Suprapubic skin (tissue), 4 donors: Measurements from ENCODE around the gene ZDHHC11B. TPM values are rescaled to one million over a fixed set of nuclear protein-coding genes. Genes with fewer than 3 reads are reported as not detected.

Experiments
- DNase-seq, 2 donors: peaks; one replicate each; pipeline ENCODE4 v3.0.0-alpha.2; 2019; ENCODE audit warnings: low spot score in 2 of 2
- H3K27ac ChIP-seq: fragments of 200-600 bp; sonication (generic); one replicate; pipeline ENCODE4 v1.5.1; 2019
- H3K27me3 ChIP-seq: fragments of 200-600 bp; sonication (generic); one replicate; pipeline ENCODE4 v1.5.1; 2019
- H3K36me3 ChIP-seq: fragments of 200-600 bp; sonication (generic); one replicate; pipeline ENCODE4 v1.5.1; 2019
- H3K4me1 ChIP-seq: fragments of 200-600 bp; sonication (generic); one replicate; pipeline ENCODE4 v1.5.1; 2019
- H3K4me3 ChIP-seq: fragments of 200-600 bp; sonication (generic); one replicate; pipeline ENCODE4 v1.5.1; 2019; ENCODE audit warnings: mild to moderate bottlenecking
- H3K9me3 ChIP-seq: fragments of 200-600 bp; sonication (generic); one replicate; pipeline ENCODE4 v1.5.1; 2019
- EP300 ChIP-seq: sonication (generic); formaldehyde crosslinking; IDR thresholded peaks from one replicate; pipeline ENCODE4 v1.6.1; 2017; ENCODE audit warnings: antibody characterized with exemption
- POLR2A ChIP-seq, 2 donors: fragments of 450-650 bp; IDR thresholded peaks; one replicate each; pipeline ENCODE4 v1.6.1; 2017; ENCODE audit warnings: antibody characterized with exemption in 2 of 2, mild to moderate bottlenecking in 2 of 2, moderate library complexity in 2 of 2
- POLR2AphosphoS5 ChIP-seq, 3 donors: sonication (generic); formaldehyde crosslinking; IDR thresholded peaks; one replicate each; pipeline ENCODE4 v1.6.1; 2017; ENCODE audit warnings: antibody characterized with exemption in 3 of 3
- WGBS: methylation state at CpG from one replicate; pipeline ENCODE4 v1.1.5; 2018; 5-methylcytosine and 5-hydroxymethylcytosine counted together
- total RNA-seq, 4 donors: library from RNA; depleted of rRNA; stranded (reverse); fragments of >200 nt; gene quantifications; one replicate each; pipeline ENCODE4 v1.1.0, GENCODE V29; 2016
- TF ChIP-seq, protein P1 (sequence below), 2 donors: fragments of 200-600 bp in 1 of 2; fragments of 450-650 bp in 1 of 2; sonication (generic) in 1 of 2; IDR thresholded peaks; one replicate each; pipeline ENCODE4 v1.5.1; 2016 to 2019; ENCODE audit warnings: antibody characterized with exemption in 2 of 2, mild to moderate bottlenecking in 1 of 2, moderate library complexity in 1 of 2

The ZDHHC11B gene
- total RNA-seq, 4 donors from 2014 or later: 9.3 to 35.2 (median 19.4) TPM

DNA sequence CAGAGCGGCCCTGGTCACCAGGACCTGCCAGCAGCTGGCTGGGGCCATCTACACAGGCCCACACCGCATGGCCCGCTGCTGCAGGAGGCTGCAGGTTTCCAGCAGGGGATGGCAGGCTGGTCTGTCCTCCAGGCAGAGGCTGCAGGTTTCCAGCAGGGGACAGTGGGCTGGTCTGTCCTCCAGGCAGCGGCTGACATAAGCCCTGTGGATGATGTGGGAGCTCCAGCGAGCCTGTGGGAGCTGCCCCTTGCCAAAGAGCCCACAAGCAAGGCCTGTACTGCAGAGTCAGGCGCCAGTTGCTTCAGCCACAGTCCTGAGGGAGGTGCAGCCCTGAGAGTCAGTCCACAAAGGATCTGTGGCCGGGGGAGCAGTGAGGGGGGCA is 109.9 kb downstream of the ZDHHC11B start:
- Histone ChIP-seq H3K36me3 (no peaks in the 10 kb centered on the region), H3K27ac (no peak overlapping the region), H3K4me1 (peaks cover 42% of the 10 kb centered on the region), H3K27me3 (no peaks in the 10 kb centered on the region), H3K9me3 (no peaks in the 10 kb centered on the region), H3K4me3 (no peak overlapping the region)
- no peak for TF ChIP-seq POLR2A (IDR thresholded peaks at IDR 0.05)
- no peak for TF ChIP-seq POLR2AphosphoS5 (IDR thresholded peaks at IDR 0.05)
- TF ChIP-seq, protein P1, sequence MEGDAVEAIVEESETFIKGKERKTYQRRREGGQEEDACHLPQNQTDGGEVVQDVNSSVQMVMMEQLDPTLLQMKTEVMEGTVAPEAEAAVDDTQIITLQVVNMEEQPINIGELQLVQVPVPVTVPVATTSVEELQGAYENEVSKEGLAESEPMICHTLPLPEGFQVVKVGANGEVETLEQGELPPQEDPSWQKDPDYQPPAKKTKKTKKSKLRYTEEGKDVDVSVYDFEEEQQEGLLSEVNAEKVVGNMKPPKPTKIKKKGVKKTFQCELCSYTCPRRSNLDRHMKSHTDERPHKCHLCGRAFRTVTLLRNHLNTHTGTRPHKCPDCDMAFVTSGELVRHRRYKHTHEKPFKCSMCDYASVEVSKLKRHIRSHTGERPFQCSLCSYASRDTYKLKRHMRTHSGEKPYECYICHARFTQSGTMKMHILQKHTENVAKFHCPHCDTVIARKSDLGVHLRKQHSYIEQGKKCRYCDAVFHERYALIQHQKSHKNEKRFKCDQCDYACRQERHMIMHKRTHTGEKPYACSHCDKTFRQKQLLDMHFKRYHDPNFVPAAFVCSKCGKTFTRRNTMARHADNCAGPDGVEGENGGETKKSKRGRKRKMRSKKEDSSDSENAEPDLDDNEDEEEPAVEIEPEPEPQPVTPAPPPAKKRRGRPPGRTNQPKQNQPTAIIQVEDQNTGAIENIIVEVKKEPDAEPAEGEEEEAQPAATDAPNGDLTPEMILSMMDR (IDR thresholded peaks at IDR 0.05): no peak
- no peak for TF ChIP-seq EP300
- DNase-seq: peak in 1 of 2 donors; percentile 43
- no CpG with 5 or more reads among the region's 7 CpGs for WGBS

DNA sequence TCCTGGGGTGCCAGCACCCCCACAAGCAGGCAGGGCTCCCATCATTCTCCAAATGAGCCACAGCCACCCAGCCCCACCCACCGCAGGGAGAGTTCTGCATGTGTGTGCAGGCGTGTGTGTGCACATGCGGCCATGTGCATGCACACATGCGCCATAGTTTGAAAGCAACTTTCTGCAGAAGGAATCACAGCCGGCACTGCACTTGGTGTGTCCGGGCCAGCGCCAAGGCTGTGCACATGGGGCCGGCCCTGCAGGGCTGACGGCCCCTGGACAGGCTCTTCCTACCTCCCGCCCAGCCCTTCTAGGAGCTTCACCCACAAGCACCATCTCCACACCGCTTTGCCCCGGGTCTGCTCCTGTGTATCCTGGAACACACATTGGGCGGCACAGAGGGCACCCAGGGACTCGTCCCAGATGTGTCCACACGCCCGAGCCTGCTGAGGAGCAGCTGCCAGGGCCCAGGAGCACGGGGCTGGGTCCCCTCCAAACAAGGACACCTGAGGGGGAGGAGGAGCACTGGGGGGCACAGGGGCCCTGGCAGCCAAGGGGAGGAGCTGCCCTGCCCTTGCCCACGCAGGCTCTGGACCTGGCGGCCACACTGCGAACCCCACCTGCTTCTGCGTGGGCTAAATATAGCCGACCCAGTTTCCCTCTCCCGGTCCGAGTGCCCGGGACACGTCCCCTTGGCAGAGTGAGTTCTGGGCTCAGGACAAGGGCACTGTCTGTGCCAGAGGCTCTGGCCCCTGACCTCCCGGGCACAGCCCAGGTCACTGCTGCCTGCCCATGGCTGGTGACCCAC is 110.5 kb downstream of the ZDHHC11B start:
- Histone ChIP-seq H3K4me3 (no peak overlapping the region), H3K27me3 (no peaks in the 10 kb centered on the region), H3K27ac (peak overlapping the region; percentile 41), H3K36me3 (no peaks in the 10 kb centered on the region), H3K4me1 (peaks cover 42% of the 10 kb centered on the region), H3K9me3 (no peaks in the 10 kb centered on the region)
- 30% methylated on average over 9 of the region's 27 CpGs for WGBS
- TF ChIP-seq, protein P1 (IDR thresholded peaks at IDR 0.05): no peak
- no peak for TF ChIP-seq EP300
- TF ChIP-seq POLR2AphosphoS5 (IDR thresholded peaks at IDR 0.05): no peak
- TF ChIP-seq POLR2A (IDR thresholded peaks at IDR 0.05): no peak
- peak; percentile 72 to 82 for DNase-seq

DNA sequence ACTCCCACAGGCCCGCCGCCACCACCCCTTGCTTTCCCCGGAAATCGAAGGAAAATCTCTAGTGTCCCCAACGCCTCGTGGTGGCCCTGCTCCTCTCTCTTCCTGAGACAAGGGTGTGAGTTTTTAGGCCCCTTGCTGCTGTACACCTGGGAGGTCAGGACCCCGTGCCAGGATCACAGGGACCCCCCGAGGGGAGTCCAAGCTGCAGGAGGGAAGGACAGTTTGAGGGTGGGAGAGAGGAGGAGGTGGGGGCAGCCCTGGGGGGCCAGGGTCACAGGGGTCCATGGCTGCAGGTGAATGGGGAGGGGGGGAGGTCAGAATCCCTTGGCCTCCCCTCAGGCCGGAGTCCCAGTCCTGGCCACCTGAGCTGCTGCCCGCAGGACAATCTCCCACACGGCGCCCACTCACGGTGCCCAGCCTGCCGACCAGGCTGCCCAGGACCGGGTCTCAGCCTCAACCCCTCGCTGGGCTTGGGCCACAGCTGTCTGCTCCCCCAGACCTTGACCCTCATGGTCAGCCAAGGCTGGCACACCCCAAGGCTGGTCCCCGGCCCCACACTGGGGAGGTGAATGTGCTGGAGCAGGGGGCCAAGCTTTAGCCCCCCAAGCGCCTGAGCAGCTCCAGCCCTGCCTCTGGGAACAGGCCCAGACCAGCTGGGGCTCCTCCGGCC is 111.2 kb downstream of the ZDHHC11B start:
- H3K4me3 ChIP-seq: peak overlapping the region; percentile 22
- WGBS: 36% methylated on average over 8 of the region's 19 CpGs

DNA sequence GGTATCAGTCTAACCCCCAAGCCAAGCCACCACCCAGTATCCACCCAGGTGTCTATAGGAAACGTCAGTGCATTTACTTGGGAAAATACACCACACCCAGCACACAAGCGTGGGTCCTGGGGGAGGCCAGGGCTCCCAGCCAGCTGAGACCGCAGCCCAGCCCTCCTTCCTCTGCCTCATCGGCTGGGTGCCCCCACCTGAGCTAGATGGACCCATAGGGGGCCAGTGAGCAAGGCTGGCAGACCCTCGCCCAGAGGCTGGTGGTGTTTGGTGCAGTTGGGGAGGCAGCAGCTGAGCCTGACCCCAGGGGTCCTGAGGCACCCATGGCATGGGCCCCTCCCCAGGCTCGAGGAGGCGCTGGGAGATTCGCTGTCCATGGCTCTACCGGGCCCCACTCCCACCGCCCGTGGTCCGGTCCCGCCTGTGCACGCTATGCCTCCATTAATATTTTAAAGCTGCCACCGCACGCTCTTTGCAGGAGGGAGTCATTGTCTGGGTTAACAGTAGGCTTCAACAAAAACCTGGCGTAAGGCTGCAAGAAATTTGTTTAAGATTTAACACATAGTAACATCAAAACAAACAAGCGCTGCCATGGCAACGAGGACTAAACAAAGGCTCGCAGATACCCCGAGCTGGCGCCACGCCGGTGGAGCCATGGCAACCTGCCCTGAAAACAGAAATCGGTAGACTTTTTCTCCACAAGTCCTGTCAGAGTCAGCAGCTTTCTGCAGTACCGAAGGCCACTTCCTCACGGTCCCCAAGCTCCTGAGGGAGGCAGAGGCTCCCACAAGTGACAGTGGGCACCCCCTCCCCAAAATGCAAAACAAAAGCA is 112.0 kb downstream of the ZDHHC11B start:
- Histone ChIP-seq H3K36me3 (no peaks in the 10 kb centered on the region), H3K27ac (peak overlapping the region; percentile 56), H3K4me3 (peak overlapping the region; percentile 22), H3K9me3 (no peaks in the 10 kb centered on the region), H3K4me1 (peaks cover 42% of the 10 kb centered on the region), H3K27me3 (no peaks in the 10 kb centered on the region)
- DNase-seq: peak; percentile 87 to 90
- TF ChIP-seq, protein P1 (IDR thresholded peaks at IDR 0.05): no peak
- TF ChIP-seq POLR2A (IDR thresholded peaks at IDR 0.05) (no peak), POLR2AphosphoS5 (IDR thresholded peaks at IDR 0.05) (peak in 1 of 3 donors; percentile 9)
- 6% methylated on average over 17 of the region's 27 CpGs for WGBS

More for the DNA sequence above, 111.2 kb downstream of the ZDHHC11B start:
- Histone ChIP-seq H3K9me3 (no peaks in the 10 kb centered on the region), H3K36me3 (no peaks in the 10 kb centered on the region), H3K27ac (peak overlapping the region; percentile 41), H3K27me3 (no peaks in the 10 kb centered on the region), H3K4me1 (peaks cover 42% of the 10 kb centered on the region)
- TF ChIP-seq, protein P1 (IDR thresholded peaks at IDR 0.05): no peak
- peak; percentile 72 to 78 for DNase-seq
